ENCODE results near the gene UBXN10. TPM values are rescaled to one million over a fixed set of nuclear protein-coding genes. Genes with fewer than 3 reads are reported as not detected.
A peak's percentile ranks its signal among the peaks of the same experiment; 100 is the strongest.

Gene UBXN10
- total RNA-seq, 1 donor from 2014 or later = 1.4 TPM

- TF ChIP-seq CTCF (IDR thresholded peaks at IDR 0.05; ENCODE audit: borderline replicate concordance) = peak; percentile 26
- H3K27me3 ChIP-seq (ENCODE audit: low read depth) = peaks cover 59% of the 10 kb centered on the region
- peaks cover 17% of the 10 kb centered on the region for H3K9me3 ChIP-seq (replicated peaks)
- no peak overlapping the region for H3K4me3 ChIP-seq
- no peak overlapping the region for H3K27ac ChIP-seq (replicated peaks)
- H3K36me3 ChIP-seq = no peaks in the 10 kb centered on the region
- H3K4me1 ChIP-seq = peaks cover 10% of the 10 kb centered on the region
- intact Hi-C loops (cut with micrococcal nuclease) = no loop called here
- DNase-seq = no peak
These were observed 20.4 kb upstream of the UBXN10 start for GRCh38 chr1:20165522-20165951.

- no peak overlapping the region for H3K27ac ChIP-seq (replicated peaks)
- no peak for DNase-seq
These were observed 19.8 kb upstream of the UBXN10 start for GRCh38 chr1:20166051-20166450.

GRCh38 chr1:20167126-20167525, 18.8 kb upstream of the UBXN10 start:
- intact Hi-C loops (cut with micrococcal nuclease) = no loop called here
- Histone ChIP-seq H3K27ac (replicated peaks) (no peak overlapping the region), H3K36me3 (no peaks in the 10 kb centered on the region), H3K4me1 (peaks cover 10% of the 10 kb centered on the region), H3K27me3 (ENCODE audit: low read depth) (peaks cover 53% of the 10 kb centered on the region), H3K9me3 (replicated peaks) (peaks cover 1% of the 10 kb centered on the region), H3K4me3 (no peak overlapping the region)
- DNase-seq = no peak
- TF ChIP-seq CTCF (IDR thresholded peaks at IDR 0.05; ENCODE audit: borderline replicate concordance) = no peak

More at GRCh38 chr1:20166051-20166450, 19.8 kb upstream of the UBXN10 start:
- intact Hi-C loops (cut with micrococcal nuclease) = no loop called here
- Histone ChIP-seq H3K36me3 (no peaks in the 10 kb centered on the region), H3K9me3 (replicated peaks) (peaks cover 12% of the 10 kb centered on the region), H3K27me3 (ENCODE audit: low read depth) (peaks cover 59% of the 10 kb centered on the region), H3K4me3 (no peak overlapping the region), H3K4me1 (peaks cover 10% of the 10 kb centered on the region)
- no peak for TF ChIP-seq CTCF (IDR thresholded peaks at IDR 0.05; ENCODE audit: borderline replicate concordance)

- DNase-seq = no peak
- Histone ChIP-seq H3K36me3 (no peaks in the 10 kb centered on the region), H3K4me1 (peaks cover 10% of the 10 kb centered on the region), H3K27ac (replicated peaks) (no peak overlapping the region), H3K27me3 (ENCODE audit: low read depth) (peaks cover 57% of the 10 kb centered on the region), H3K4me3 (no peak overlapping the region), H3K9me3 (replicated peaks) (no peaks in the 10 kb centered on the region)
- intact Hi-C loops (cut with micrococcal nuclease) = no loop called here
- TF ChIP-seq CTCF (IDR thresholded peaks at IDR 0.05; ENCODE audit: borderline replicate concordance) = no peak
These were observed 17.1 kb upstream of the UBXN10 start for GRCh38 chr1:20168564-20169491.

- Histone ChIP-seq H3K36me3 (no peaks in the 10 kb centered on the region), H3K4me3 (no peak overlapping the region), H3K9me3 (replicated peaks) (no peaks in the 10 kb centered on the region), H3K4me1 (peaks cover 1% of the 10 kb centered on the region), H3K27ac (replicated peaks) (no peak overlapping the region), H3K27me3 (ENCODE audit: low read depth) (peaks cover 51% of the 10 kb centered on the region)
- intact Hi-C loops (cut with micrococcal nuclease) = no loop called here
- no peak for TF ChIP-seq CTCF (IDR thresholded peaks at IDR 0.05; ENCODE audit: borderline replicate concordance)
- no peak for DNase-seq
These were observed 16.0 kb upstream of the UBXN10 start for GRCh38 chr1:20169932-20170331.

Measured in left ventricle myocardium inferior (tissue), 1 donor.